ENCODE results near the gene TBC1D19.

GRCh38 chr4:26785810-26786209 lies 201.9 kb downstream of the TBC1D19 start:
- TF ChIP-seq CTCF (IDR thresholded peaks at IDR 0.05 in 4 of 5, conservative IDR thresholded peaks at IDR 0.05 in 1 of 5) (no peak), POLR2A (IDR thresholded peaks at IDR 0.05) (no peak)
